ENCODE measurements around the gene DLG5.

Gene DLG5

DNA sequence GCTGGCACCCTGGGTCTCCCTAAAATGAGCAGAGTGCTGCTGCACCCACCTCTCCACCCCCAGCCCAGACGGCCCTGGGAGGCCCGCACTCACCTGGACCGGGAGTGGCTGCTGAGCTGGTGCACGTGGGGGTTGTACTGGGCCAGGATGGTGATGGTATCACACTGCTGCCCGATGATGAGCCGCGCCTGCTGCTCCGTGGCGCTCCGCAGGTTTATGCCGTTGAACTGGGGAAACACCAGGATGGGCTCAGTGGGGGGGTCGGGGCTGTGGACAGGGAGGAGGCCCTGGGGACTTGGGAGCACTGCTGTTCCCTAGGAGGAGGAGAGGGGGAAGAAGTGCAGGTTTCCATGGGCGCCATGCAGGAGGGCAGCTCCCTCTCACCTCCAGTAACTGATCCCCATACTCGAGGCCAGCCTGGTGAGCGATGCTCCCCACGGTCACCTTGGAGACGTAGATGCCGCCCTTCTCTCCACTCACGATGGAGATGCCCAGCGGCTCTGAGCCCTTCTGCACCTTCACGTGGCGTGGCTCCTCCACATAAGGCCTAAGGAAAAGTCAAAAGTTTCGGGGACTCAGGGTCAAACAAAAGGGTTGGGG, 114.6 kb downstream of the DLG5 start:
- TF ChIP-seq, protein P1, sequence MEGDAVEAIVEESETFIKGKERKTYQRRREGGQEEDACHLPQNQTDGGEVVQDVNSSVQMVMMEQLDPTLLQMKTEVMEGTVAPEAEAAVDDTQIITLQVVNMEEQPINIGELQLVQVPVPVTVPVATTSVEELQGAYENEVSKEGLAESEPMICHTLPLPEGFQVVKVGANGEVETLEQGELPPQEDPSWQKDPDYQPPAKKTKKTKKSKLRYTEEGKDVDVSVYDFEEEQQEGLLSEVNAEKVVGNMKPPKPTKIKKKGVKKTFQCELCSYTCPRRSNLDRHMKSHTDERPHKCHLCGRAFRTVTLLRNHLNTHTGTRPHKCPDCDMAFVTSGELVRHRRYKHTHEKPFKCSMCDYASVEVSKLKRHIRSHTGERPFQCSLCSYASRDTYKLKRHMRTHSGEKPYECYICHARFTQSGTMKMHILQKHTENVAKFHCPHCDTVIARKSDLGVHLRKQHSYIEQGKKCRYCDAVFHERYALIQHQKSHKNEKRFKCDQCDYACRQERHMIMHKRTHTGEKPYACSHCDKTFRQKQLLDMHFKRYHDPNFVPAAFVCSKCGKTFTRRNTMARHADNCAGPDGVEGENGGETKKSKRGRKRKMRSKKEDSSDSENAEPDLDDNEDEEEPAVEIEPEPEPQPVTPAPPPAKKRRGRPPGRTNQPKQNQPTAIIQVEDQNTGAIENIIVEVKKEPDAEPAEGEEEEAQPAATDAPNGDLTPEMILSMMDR (IDR thresholded peaks at IDR 0.05; ENCODE audit: control extremely low read depth, extremely low read depth, low read depth, missing control alignments) = no peak
- CTCF ChIA-PET = interaction anchor here (1.2 to 1.5 kb wide), 2 partner anchors 8 to 97 kb away, joined by 3 to 4 read pairs; no protein-coding TSS in a partner anchor
- no peak for DNase-seq (ENCODE audit: extremely low spot score)
- POLR2A ChIA-PET = no interaction called here

DNA sequence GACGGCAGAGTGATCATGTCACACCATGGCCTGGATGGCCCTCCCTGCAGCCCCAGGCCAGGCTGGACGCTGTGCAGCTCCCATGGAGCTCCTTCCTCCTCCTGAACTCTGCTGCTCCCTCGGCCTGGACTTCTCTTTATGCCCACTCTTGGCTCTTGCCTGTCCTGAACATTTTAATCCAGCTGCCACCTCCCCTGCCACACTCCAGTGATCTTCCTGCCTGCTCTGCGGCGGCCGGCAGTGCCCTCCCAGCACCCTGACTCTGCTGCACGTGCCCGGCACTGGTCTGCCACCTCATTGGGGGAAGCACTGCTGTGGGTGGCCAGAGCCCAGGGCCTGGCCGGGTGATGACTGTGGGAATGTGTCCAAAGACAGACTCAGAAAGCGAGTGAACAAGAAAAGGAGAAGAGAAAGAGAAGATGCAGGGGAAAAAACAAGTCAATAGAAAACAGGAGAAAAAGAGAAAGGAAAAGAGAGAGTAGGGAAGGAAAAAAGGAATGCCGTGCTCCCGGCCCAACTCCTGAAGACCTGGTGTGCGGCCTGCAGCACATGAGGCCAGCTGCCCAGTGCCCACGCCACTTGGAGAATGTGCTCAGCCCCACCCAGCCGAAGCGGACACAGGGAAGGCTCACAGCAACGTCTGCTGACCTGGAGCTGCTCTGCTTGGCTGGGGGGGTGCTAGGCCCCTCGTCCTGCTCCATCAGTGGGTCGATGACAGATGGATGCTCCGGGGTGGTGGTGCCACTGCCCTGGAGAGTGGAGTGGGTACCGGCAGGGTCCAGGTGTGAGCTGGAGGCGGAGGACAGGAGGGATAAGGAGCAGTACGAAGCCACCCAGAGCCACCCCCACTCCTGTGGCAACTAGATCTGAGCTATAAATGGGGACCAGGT, 115.9 kb downstream of the DLG5 start:
- CTCF ChIA-PET = interaction anchor here (1.5 kb wide), 1 partner anchor 9 kb away, joined by 4 read pairs; no protein-coding TSS in a partner anchor
- TF ChIP-seq, protein P1 (IDR thresholded peaks at IDR 0.05; ENCODE audit: control extremely low read depth, extremely low read depth, low read depth, missing control alignments) = no peak
- POLR2A ChIA-PET = no interaction called here
- DNase-seq (ENCODE audit: extremely low spot score) = no peak

DNA sequence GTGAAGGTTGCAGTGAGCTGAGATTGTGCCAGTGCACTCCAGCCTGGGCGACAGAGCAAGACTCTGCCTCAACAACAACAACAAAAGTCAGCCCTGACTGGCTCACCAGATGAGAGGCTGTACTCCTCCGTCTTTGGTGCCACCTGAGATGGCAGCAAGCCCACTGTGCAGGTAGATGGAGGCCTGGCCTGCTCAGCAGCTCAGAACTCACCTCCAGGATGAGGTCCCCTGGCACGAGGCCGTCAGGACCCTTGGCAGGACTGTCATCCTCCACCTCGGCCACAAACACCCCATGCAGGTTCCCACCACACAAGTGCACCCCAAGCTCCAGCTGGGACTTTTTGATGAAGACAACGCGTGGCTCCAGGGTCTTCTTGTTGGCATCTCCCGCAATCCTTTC, 117.2 kb downstream of the DLG5 start:
- ChIA-PET CTCF (interaction anchor here (1.0 kb wide), 1 partner anchor 38 kb away, joined by 3 read pairs; no protein-coding TSS in a partner anchor), POLR2A (no interaction called here)
- DNase-seq (ENCODE audit: extremely low spot score) = no peak
- TF ChIP-seq, protein P1 (IDR thresholded peaks at IDR 0.05; ENCODE audit: control extremely low read depth, extremely low read depth, low read depth, missing control alignments) = no peak

DNA sequence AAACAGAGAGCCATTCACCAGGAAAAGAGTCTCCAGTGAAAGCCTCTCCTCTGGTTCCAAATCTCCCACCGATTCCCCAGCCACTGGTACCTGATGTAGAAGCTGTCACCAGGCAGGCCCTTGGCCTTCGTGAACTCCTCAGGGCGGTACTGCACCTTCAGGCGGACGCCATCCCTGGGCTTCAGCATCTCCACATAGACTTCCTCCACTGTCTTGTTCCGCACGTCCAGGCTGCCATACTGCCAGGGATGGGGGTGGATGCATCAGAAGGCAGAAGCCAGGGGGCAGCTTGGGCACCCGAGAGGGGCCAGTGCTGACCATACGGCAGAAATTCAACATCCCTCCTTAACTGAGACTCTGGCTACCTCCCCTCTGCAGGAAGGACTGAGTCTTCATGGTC, 118.8 kb downstream of the DLG5 start:
- CTCF ChIA-PET = interaction anchor here (0.9 kb wide), 1 partner anchor 13 kb away, joined by 3 read pairs; no protein-coding TSS in a partner anchor
- POLR2A ChIA-PET = no interaction called here
- DNase-seq (ENCODE audit: extremely low spot score) = no peak

DNA sequence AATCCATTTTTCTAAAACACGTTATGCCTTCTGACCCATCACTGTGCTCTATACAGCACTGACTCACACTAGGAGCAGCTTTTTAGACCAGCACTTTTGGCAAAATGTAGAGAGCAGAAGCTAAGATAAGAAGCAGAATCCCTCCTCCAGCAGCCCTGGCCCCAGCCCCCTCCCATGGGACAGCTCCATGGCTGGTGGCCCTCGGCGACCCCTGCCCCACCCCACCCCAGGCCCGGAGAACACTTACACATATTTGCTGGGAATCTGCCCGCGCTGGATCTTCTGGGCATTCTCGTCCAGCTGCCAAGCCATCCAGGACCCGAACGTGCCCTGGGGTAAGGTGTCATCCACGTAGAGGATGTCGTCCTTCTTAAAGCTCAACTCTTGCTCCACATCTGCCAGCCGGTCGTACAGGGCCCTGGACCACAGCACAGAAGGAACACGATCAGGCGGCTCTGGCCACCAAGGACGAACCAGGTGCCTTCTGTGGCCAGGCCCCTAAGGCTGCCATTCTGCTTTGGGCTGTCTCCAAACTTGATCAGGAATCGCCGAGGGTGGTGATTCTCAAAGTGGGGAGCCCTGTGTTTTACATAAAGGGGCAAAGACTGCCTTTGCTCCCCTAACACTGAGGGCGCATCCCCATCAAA, 119.9 kb downstream of the DLG5 start:
- TF ChIP-seq, protein P1 (IDR thresholded peaks at IDR 0.05; ENCODE audit: control extremely low read depth, extremely low read depth, low read depth, missing control alignments) = no peak
- POLR2A ChIA-PET = no interaction called here
- no peak for DNase-seq (ENCODE audit: extremely low spot score)
- CTCF ChIA-PET = no interaction called here

More for the DNA sequence above, 118.8 kb downstream of the DLG5 start:
- TF ChIP-seq, protein P1 (IDR thresholded peaks at IDR 0.05; ENCODE audit: control extremely low read depth, extremely low read depth, low read depth, missing control alignments) = no peak

DNA sequence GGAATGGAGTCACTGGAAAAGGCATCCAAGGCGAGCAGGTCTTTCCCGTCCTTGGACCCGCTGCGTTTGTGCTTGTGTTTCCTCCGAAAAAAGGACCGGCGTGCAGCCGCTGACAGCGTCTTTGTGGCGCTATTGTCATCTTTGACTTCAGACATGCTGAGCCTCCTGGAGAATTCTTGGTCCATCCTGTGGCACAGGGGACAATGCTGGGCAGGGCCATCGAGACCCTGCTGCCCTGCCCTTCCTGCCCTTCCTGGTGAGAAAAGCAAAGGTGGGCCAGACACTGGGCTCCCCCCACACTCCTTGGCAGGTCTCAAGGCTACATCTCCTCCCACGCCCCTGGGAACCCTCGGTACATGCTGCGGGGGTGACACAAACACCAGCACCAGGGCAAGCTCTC, 120.9 kb downstream of the DLG5 start:
- ChIA-PET POLR2A (no interaction called here), CTCF (interaction anchor here (1.7 kb wide), 1 partner anchor 16 kb away, joined by 3 read pairs; no protein-coding TSS in a partner anchor)
- TF ChIP-seq, protein P1 (IDR thresholded peaks at IDR 0.05; ENCODE audit: control extremely low read depth, extremely low read depth, low read depth, missing control alignments) = no peak
- DNase-seq (ENCODE audit: extremely low spot score) = no peak
